HG02571 (cell line): Measurements from ENCODE around the gene IKZF2.

Experiments
- ATAC-seq: cut with Tn5 transposase; IDR thresholded peaks from one replicate; pipeline ENCODE4 v1.9.1; 2021; ENCODE audit warnings: mild to moderate bottlenecking, moderate library complexity; ENCODE audit not compliant: unreplicated experiment

The IKZF2 gene

DNA sequence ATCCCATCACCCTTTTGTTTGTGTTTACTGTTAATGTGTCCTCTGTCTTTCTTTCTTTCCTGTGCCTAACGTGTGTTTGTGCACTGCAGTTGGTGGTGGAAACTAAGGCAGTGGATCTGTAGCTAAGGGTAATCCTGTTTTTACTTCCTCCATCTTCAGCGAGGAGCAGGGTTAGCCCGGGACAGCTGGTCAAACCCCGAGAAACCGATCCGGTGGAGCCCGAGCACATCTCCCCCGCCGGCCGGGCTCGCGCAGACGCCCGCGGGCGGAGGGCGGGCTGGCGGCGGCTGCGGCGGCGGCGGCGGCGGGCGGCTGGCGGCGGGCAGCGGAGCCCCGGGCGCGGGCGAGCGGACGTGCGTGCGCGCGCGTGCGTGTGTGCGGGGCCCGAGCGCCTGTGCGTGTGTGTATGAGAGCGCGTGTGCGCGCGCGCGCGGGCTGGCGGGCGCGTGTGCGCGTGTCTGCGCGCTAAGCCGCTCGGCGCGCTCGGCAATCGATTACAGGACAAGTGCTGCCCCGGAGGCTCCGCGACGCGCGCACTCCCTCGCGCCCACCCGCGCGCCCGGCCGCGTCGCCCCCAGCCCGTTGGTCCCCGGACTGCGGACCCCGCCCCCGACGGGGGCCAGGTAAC, at the start of gene IKZF2:
Gene IKZF2 (minus strand): TSS at position 176 of the 628 bp plus-strand sequence. CDS start 2,983 bp downstream, outside the sequence.
- peak; percentile 66 for ATAC-seq

DNA sequence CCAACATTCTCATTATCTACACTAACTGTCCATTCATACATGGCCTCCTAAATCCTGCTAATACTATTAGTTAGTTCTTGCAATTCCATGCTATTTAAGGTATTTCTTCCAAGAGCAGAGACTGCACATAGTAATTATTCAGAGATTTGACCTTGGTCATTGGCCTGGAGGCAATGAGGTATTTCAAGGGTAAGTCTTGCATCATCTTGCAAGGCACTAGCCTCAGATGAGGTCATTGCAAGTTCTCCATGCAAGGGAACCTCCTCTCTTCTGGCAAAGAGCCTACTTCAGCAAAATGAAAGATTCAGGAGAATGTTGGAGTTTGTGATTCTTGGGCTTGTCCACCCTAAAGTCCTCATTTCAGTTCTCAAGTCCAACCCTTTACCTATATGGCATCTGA, 48.5 kb upstream of the IKZF2 start:
- no peak for ATAC-seq

DNA sequence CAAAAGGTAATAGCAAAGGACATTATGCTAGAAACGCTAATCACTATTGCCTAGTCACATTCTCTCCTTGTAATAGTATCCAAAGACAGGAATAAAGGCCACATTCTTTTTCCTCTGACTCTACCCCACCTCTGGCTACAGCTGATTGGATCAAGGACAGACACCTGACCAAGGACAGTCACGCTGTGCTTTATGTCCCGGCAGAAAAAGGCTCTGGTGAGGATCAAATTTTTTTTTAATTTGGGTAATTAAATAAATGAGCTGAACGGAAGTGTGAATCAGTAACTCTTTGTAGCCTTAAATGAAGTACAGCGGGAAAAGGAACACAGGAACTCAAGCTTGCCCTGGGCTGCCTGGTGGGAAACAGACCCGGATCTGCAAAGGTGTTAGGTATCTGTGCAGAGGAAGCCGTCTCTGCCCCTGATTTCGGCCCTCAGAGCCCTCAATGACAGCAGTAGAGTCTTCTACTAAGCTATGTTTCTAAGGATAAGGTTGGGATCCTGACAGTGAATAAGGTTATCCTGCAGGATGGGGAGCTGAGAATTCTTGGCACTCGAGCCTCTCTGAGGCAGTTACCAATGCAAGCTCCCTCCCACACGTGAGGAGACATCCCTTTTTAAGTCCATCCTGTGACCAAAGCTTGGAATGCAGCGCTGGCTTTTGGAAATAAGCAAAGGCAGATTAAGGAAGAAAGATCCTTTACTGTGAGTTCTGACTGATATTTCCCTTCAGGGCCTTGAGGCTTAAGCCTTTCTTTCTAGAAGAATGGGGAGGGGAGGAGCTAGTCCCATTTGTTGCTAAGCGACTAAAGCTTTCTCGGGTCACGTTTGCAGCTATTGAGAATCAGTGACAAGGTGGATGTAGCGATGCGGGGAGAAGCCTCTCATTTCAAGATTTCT, 37.8 kb upstream of the IKZF2 start:
- ATAC-seq: no peak

DNA sequence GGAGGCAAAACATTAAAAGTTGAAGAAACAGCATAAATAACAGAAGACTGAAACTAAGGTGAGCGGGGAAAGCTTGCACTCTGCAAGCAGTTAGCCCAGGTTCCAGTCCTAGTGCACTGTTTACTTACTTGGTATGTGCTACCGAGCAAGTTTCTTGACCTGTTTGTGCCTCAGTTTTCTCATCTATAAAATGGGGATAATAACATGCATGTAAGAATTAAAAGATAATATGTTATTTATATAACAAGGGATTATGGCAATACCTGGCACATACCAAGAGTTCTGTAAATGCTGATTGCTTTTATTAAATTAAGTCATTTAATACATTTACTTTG, 37.1 kb upstream of the IKZF2 start:
- ATAC-seq: no peak

DNA sequence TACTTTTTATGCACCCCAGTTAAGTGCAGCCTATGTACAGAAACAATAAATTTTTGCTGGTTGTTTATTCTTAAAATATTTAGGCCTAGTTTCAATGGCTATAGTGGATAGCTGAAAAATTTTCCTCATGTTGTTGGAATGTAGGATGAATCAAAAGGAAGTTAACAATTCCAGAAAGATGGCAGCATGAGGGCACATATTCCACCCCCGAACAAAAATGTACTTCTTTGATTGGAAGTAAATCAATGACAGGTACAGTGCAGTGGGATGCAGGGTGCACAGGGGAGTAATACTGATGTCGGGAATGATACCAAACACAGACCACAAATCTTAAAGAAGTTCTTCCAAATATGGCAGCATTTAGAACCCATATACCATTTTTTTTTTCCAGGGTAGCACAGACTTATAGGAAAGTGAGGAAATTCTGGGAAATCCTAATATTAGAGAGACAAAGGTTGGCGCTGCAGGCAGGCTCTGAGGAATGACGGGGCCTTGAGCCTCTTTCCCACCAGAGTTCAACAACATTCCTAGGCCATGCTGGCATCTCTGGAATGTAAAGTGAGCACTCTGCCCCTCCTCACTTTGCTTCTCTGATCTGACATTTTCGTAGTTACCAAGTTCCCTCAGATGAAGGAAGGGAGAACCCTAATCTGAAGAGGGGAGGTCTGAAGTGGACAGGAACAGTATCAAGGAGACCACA, 36.6 kb upstream of the IKZF2 start:
- ATAC-seq: no peak

DNA sequence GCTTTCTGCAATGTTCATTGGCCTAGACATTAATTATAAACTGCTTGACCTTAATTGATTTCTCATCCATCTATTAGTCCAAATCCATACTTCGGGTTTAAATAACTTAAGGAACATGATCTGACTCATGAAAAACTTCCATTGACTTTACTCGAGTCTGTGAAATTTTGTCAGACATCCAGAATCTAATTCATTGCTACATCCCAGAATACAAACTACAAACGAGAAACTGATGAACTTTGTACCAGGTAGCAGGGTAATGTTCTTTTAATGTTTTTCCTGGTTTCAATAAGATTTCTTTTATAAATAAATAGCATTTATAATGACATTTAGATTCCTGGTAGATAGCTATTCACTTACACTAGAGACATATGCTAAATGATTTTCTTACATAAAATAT, 36.0 kb upstream of the IKZF2 start:
- ATAC-seq: no peak

DNA sequence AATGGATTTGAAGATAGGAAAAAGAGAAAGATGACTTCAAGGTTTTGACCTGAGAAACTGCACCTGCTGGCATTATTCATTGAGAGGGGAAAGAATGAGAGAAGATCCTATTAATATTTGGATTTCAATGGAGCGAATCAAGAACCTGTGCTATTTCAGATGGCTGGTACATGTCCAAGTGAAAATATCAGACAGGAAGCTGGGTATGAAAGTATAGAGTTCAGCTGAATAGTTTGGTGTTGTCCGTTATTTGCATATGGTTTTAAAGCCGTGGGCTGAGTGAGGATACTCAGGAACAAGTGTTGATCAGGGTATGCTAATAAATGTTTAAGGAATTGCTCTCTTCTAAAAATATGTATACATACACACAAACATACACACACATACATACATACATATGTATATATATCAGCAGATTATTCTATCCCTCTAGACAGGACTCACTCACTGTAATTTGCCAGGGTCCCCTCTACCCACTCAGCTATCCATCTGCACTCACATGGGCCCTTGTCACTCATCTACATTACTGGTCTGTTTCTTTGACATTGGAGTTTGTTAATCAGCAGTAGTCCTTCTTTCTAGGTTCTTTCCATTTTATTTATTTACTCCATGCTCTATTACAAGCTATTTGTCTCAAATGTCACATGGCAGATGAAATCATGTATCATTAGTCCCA, 33.9 kb upstream of the IKZF2 start:
- peak; percentile 96 for ATAC-seq

DNA sequence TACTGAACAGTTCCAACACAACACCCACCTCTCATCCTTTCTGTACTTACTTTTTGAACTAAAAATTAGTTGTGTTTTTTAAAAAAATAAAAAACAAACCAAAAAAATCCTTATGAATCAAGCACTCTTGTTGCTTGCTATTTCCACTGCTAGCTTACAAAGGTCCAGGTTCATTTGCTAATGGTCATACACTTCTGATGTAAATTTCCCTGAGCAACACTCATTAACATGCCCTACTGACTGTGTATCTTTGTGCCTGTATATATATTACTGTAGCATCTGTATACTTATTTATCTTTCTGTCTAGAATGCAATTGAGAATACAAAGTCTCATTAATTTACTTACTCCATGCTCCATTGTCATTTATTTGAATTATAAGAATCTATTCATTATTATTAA, 30.3 kb upstream of the IKZF2 start:
- no peak for ATAC-seq

DNA sequence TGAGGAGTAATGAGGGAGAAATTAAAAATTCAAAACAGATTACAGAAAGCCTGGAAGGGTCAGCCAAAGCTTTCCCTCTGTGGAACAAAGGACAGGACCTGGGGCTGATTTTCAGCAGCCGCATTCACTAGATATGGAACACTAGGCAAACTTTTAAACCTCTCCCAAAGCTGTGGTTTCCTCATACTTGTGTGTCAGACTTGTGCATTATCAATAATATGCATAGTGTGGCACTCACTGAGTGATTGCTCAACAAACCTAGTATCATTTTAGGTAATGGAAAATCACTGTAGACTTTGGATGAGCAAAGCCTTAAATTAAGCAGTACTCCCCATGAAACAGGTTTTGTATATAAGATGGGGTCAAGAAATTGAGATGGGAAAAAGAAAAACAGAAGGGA, 26.3 kb upstream of the IKZF2 start:
- no peak for ATAC-seq

DNA sequence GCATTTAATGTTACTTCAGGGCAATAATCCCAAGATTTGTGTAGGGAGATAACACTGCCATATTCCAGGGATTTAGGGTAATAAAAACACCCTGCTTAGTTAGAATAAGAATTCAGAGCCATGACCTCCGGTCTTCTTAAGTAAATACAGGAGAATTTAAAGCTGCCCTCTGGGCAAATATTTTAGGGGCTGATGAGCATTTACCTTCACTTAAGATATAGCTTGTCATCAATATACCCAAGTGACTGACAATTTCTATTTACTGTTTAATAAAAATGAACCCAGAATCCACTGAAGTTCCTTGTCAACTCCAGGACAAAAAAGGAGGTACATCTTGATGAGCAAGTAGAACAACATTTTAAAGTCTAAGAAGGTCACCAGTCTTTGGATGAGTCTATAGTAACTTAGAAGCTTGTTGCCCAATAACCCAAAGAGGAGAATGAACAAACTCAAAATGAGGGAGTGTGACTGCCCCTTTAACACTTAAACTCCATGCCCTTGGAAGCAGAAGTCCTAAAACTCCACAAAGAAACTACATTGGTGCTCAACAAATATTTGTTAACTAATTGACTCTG, 24.3 kb upstream of the IKZF2 start:
- no peak for ATAC-seq

DNA sequence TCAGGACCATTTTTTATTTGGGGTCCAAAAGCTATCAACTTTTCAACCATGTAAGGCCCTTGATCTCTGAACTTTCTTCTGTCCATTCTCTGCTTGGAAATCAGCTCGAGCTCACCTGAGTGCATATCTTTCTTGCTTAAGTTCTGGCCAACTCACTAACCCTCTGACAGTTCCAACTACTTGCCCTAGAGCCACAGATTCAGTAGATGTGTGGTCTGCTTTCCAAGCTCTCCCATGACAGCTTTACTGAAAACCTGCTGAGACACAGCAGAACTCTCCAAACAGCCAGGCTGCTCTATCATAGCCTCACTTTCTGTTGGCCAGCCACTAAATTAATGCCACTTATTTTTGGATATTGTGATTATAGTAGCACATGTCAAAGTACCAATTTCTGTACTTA, 21.2 kb upstream of the IKZF2 start:
- no peak for ATAC-seq

DNA sequence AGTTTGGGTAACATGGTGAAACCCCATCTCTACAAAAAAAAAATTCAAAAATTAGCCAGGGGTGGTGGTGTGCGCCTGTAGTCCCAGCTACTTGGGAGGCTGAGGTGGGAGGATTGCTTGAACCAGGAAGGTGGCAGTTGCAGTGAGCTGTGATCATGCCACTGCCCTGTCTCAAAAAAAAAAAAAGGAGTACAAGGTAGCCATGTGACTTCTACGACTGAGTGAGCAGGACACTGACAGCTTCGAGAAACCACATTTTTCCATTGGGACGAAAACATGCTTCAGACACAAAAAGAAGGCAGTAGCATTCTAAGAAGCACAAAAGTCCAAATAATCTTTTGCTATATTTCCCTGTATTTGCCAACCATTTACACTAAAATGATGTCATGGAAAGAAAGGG, 19.7 kb upstream of the IKZF2 start:
- ATAC-seq: no peak

DNA sequence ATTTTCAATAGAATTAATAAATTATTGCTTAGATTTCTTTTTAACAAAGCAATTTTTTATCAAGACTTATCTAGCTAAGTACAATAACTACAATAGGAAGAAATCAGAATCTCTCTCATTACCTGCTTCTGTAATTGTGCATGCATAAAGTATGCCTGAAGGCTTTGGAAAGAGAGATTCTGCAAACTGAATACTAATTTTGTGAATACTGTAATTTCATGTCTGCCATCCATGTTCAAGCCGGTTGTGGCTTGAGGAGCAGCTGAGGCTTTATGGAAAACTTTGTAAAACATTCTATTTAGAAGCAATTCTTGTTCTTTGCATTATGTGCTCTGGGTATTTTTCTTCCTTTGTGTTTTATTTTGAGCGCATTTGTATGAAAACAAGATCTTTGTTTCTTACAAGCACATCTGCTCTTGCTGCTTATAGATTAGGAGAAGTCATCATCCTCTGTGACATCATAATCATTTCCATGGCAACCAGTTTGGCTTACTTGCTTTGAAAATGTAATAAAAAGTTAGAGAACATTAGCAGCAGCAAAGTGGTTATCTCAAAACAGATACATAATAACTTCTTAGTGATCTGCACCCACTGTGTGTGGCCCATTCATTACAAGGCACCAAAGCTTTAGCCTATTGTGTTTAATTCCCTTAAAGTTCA, 16.0 kb upstream of the IKZF2 start:
- no peak for ATAC-seq

DNA sequence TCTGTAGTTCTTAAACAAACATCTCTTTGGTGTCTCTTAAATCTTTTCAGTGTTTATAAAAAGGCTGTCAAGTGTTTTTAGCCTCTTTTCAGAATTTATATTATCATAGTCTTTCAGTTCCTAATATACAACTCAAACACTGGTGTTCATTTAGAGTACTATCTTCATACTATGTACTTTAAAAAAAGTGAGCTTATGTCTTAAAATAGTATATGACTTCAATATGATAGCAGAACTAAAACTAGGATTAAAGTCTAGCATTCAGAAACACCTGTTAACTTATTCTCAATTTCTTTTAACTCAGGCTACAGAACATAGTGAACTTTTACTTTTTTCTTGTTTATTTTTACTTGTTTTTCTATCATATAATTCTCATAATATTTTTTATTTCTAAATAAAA, 14.7 kb upstream of the IKZF2 start:
- peak; percentile 99 for ATAC-seq

DNA sequence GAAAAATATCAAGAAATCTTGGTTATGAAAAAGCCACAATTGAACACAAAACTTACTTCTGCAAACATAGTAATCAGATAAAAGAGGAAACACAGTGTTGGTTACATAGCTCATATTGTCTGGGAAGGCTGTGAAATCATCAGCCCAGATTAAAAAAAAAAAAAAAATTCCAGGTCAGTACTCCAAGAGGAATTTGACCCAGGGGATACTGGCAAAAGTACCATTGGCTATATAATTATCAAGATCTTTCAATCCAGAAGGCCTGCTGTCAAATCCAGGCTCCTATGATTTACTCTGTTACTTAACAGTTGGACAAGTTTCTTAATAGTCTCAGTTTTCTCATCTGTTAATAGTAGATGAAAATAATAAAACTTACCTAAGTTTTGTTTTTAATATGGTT, 12.9 kb upstream of the IKZF2 start:
- no peak for ATAC-seq

DNA sequence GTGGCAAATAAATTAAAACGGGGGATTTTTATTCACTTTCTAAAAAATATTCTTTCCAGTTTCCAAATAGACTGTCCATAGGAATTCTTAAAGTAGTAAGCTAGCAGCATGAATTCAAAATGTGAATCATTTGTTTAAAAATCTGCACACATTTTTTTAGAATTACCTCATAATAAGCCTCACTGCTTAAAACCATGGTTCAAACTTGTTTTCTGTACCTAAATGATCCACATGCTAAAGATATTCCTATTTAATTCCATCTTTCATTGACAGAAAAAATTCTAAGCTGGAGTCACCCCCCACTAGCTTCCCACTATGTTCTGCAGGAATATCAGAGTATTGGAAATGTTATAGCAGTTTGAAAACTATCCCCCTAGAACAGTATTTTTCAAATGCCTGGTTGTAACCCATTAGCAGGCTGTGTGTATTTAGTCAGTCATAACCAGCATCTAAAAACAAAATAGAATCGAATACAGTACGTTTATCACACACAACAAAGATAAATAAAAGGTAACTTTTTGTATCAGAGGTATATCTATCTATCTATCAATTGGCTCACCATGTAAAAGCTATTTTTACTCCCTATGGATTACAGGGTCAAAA, 11.2 kb upstream of the IKZF2 start:
- no peak for ATAC-seq

DNA sequence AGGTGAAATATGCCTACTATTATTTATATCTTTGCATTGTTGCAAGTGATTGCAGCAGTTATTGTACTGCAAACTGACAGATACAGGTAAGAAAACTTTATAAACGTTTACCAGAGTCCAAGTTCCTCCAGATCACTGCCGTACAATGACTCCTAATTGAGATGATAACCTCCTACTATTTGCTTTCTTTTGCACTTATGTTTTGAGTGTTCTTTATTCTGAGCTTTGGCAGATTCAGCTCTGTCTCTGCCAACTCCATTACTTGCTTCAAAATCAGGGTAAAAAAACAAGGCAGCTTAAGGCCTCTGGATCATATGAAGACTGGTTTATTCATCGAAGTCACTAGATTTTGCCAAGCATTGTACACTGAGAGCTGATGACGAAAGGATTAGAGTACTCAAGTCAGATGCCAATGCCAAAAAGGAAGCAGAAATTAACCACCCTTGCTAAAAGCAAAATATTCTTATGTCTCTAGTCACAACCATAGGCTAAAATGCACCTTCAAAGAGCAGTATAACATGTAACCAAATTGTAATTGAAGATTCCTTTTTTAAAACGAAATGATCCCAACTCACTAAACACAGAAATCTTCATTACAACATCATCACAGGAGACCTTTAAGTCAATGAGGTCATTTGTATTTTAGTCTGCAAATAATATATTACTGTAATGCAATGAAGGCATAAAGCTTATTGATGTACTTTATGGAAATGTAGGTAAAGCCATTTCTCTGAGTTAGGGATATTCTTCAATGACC, 10.5 kb upstream of the IKZF2 start:
- no peak for ATAC-seq

DNA sequence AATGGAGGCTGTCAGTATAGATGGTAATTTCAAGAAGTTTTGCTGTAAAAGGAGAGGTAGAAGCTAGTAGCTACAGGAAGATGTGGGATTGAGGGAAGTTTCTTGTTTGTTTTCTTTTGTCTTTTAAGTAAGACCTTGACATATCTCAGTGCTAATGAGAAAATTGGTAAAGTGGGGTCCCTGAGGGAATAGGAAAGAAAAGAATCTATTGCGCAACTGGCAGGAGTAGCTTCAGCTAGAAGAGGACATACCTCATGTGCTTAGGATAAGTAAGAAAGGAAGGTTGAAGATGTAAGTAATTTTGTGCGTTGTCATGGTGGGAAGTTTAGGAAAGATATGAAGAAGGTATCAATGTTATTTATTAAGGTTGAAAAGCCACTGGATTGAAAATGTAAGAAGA, 8.4 kb upstream of the IKZF2 start:
- ATAC-seq: no peak

DNA sequence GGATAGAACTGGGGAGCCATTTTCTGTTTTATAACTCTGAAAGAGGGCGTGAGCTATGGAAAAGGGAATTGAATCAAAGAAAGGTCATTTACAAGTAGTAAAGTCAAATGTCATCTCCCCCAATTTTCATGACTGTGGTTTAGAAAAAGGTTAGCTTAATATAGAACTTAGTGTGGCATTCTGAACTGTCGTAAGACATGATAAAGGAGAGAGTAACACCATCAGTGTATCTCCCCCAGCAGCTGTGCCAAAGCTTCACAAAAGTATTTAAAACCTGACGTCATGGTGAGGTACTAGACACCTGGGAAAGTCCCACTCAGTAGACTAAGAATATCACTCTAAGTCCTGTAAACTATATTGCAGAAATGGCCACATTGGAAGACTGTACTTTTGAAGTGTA, 5.8 kb upstream of the IKZF2 start:
- peak; percentile 88 for ATAC-seq
